Gastrocnemius medialis (tissue), 4 donors: ENCODE measurements around the gene KRT12.

Experiments used
- POLR2A ChIP-seq, 2 donors: fragments of 450-650 bp; IDR thresholded peaks; one replicate each; pipeline ENCODE4 v1.6.1; 2017; ENCODE audit warnings: antibody characterized with exemption in 2 of 2, mild to moderate bottlenecking in 2 of 2, moderate library complexity in 2 of 2
- TF ChIP-seq, protein P1 (sequence below), 5 experiments: fragments of 450-650 bp in 3 of 5; fragments of 200-600 bp in 2 of 5; sonication (generic) in 2 of 5; IDR thresholded peaks in 4 of 5; conservative IDR thresholded peaks in 1 of 5; 1 replicate in 4 of 5; 2 replicates in 1 of 5; pipeline ENCODE4 v1.5.1; 2016 to 2019; ENCODE audit warnings: antibody characterized with exemption in 5 of 5, mild to moderate bottlenecking in 3 of 5, moderate library complexity in 3 of 5

DNA sequence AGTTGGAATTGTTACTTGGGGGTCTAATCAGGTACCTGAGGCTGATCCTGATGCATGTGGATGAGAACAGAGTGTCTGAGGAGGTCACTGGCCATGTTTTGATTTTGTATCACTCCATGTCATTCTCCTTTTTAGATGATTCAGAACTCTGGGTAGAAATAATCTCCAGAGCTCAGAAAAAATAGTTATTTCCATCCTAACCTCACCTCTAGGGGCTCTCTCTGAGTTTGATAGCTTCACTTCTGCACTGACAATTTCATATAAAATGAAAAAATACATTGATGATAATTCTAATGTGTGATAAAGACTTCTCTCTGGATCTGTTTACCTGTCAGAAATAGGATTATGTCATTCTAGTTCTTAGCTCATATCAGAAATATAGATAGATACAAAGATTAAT, 6.2 kb upstream of the KRT12 start:
- TF ChIP-seq, protein P1, sequence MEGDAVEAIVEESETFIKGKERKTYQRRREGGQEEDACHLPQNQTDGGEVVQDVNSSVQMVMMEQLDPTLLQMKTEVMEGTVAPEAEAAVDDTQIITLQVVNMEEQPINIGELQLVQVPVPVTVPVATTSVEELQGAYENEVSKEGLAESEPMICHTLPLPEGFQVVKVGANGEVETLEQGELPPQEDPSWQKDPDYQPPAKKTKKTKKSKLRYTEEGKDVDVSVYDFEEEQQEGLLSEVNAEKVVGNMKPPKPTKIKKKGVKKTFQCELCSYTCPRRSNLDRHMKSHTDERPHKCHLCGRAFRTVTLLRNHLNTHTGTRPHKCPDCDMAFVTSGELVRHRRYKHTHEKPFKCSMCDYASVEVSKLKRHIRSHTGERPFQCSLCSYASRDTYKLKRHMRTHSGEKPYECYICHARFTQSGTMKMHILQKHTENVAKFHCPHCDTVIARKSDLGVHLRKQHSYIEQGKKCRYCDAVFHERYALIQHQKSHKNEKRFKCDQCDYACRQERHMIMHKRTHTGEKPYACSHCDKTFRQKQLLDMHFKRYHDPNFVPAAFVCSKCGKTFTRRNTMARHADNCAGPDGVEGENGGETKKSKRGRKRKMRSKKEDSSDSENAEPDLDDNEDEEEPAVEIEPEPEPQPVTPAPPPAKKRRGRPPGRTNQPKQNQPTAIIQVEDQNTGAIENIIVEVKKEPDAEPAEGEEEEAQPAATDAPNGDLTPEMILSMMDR (IDR thresholded peaks at IDR 0.05 in 4 of 5, conservative IDR thresholded peaks at IDR 0.05 in 1 of 5): no peak
- TF ChIP-seq POLR2A (IDR thresholded peaks at IDR 0.05): no peak
